A673 (cell line): ENCODE results near the gene NR1I3. TPM values are rescaled to one million over a fixed set of nuclear protein-coding genes. Genes with fewer than 3 reads are reported as not detected.
"Not testable (repeated sequence)": the region's sequence is repeated elsewhere in the genome, so short reads cannot be mapped to it uniquely, and the experiment has no call there.

Experiments used
- BruUV-seq: library from RNA; stranded (reverse); fragments of 400-500 nt; replicated peaks from 2 replicates; lab custom pipeline; 2021; lab: Mats Ljungman, UMichigan
- CTCF ChIA-PET: fragments of 300-600 bp; sonication (Branson Sonifier 250); formaldehyde crosslinking; loops from one replicate; lab custom pipeline; 2022; ENCODE audit warnings: antibody characterized with exemption; lab: Charles Lee
- POLR2A ChIA-PET: fragments of 300-600 bp; sonication (Branson Sonifier 250); formaldehyde crosslinking; loops from one replicate; lab custom pipeline; 2022; ENCODE audit warnings: antibody characterized with exemption; ENCODE audit not compliant: low non-redundant PET; lab: Charles Lee
- DNase-seq: peaks from one replicate; pipeline ENCODE4 v3.0.0-alpha.2; 2015; ENCODE audit warnings: low spot score
- H3K27ac ChIP-seq: fragments of 200-600 bp; sonication (generic); 2 replicates; pipeline ENCODE4 v1.5.1; 2016; ENCODE audit warnings: mixed run types, low read depth, mild to moderate bottlenecking, mixed read lengths, antibody characterized with exemption, low read length; ENCODE audit not compliant: poor library complexity, severe bottlenecking
- H3K27me3 ChIP-seq: fragments of 200-600 bp; sonication (generic); replicated peaks from 2 replicates; pipeline ENCODE4 v1.6.1; 2017; ENCODE audit warnings: mixed run types, low read depth, mild to moderate bottlenecking, mixed read lengths, antibody characterized with exemption, low read length; ENCODE audit not compliant: insufficient read depth, poor library complexity
- H3K36me3 ChIP-seq: fragments of 200-600 bp; sonication (generic); 2 replicates; pipeline ENCODE4 v1.6.1; 2016; ENCODE audit warnings: mixed run types, mild to moderate bottlenecking, mixed read lengths, antibody characterized with exemption, low read length; ENCODE audit not compliant: insufficient read depth, poor library complexity, severe bottlenecking
- H3K4me1 ChIP-seq: fragments of 200-600 bp; sonication (generic); 2 replicates; pipeline ENCODE4 v1.6.1; 2017; ENCODE audit warnings: mixed run types, mild to moderate bottlenecking, mixed read lengths, antibody characterized with exemption, low read length; ENCODE audit not compliant: insufficient read depth, poor library complexity, severe bottlenecking
- H3K4me3 ChIP-seq: fragments of 200-600 bp; sonication (generic); 2 replicates; pipeline ENCODE4 v1.5.1; 2016; ENCODE audit warnings: low read depth, mixed run types, mild to moderate bottlenecking, mixed read lengths, low read length; ENCODE audit not compliant: poor library complexity, severe bottlenecking
- H3K9me3 ChIP-seq: fragments of 200-600 bp; sonication (generic); 2 replicates; pipeline ENCODE4 v1.6.1; 2016; ENCODE audit warnings: mixed run types, low read depth, mild to moderate bottlenecking, mixed read lengths, antibody characterized with exemption, low read length; ENCODE audit not compliant: poor library complexity, severe bottlenecking
- CTCF ChIP-seq: fragments of 300-800, 200-600 bp; sonication (generic); conservative IDR thresholded peaks from 2 replicates; pipeline ENCODE4 v1.5.1; 2017; ENCODE audit warnings: low read depth, mild to moderate bottlenecking, antibody characterized with exemption, low read length, moderate library complexity, mixed read lengths
- EZH2 ChIP-seq: fragments of 200-600 bp; sonication (generic); IDR thresholded peaks from 2 replicates; pipeline ENCODE4 v1.6.1; 2017; ENCODE audit warnings: borderline replicate concordance, low read depth, mild to moderate bottlenecking, mixed read lengths, antibody characterized with exemption, low read length; ENCODE audit not compliant: poor library complexity, severe bottlenecking
- intact Hi-C: fragments of 100-400 bp; cut with micrococcal nuclease; formaldehyde crosslinking; loops from one replicate; pipeline ENCODE4 v1.10.0; 2022; ENCODE audit not compliant: unreplicated experiment
- total RNA-seq: library from RNA; stranded (reverse); gene quantifications from 2 replicates; pipeline ENCODE4 v1.2.3, GENCODE V29; 2021

Gene NR1I3
- total RNA-seq, 1 experiment from 2014 or later, result not detected

- H3K27me3 ChIP-seq, result peaks cover 25% of the 10 kb centered on the region
- peaks cover 6% of the 10 kb centered on the region for H3K9me3 ChIP-seq
- TF ChIP-seq CTCF (no peak), EZH2 (no peak)
- ChIA-PET POLR2A (interaction anchor here (0.7 kb wide), 2 partner anchors 15 to 138 kb away, joined by 18 to 21 read pairs; no protein-coding TSS in a partner anchor), CTCF (interaction anchor here (1.0 kb wide), 1 partner anchor 32 kb away, joined by 3 read pairs; no protein-coding TSS in a partner anchor)
- H3K27ac ChIP-seq, result no peak within 1 kb of the TSS
- peak within 1 kb of the TSS; percentile 48 for H3K4me3 ChIP-seq
- intact Hi-C loops, result no loop called here
- no peaks in the 10 kb centered on the region for H3K36me3 ChIP-seq
- DNase-seq, result peak; percentile 68
- peaks cover 13% of the 10 kb centered on the region for H3K4me1 ChIP-seq
- no TSS peak for BruUV-seq
Measured at GRCh38 chr1:161258439-161259344, 20.7 kb upstream of the NR1I3 start, which contains the start of gene PCP4L1. Gene PCP4L1, plus strand, starts transcription at chr1:161258745. Its CDS starts 230 bp downstream, at chr1:161258975.

GRCh38 chr1:161257109-161257508 is 19.1 kb upstream of the NR1I3 start:
- H3K4me1 ChIP-seq, result peaks cover 13% of the 10 kb centered on the region
- H3K4me3 ChIP-seq, intact Hi-C loops, POLR2A ChIA-PET, H3K27ac ChIP-seq, DNase-seq, H3K36me3 ChIP-seq, CTCF ChIA-PET, H3K9me3 ChIP-seq, BruUV-seq: not testable (repeated sequence)
- peaks cover 25% of the 10 kb centered on the region for H3K27me3 ChIP-seq

GRCh38 chr1:161255955-161256520 is 18.0 kb upstream of the NR1I3 start:
- Histone ChIP-seq H3K27me3 (peaks cover 24% of the 10 kb centered on the region), H3K4me1 (peaks cover 13% of the 10 kb centered on the region)
- POLR2A ChIA-PET, result interaction anchor here (0.6 kb wide), 1 partner anchor 66 kb away, joined by 3 read pairs; no protein-coding TSS in a partner anchor
- H3K4me3 ChIP-seq, H3K27ac ChIP-seq, H3K9me3 ChIP-seq, DNase-seq, intact Hi-C loops, CTCF ChIA-PET, H3K36me3 ChIP-seq, BruUV-seq: not testable (repeated sequence)

GRCh38 chr1:161255302-161255701 is 17.3 kb upstream of the NR1I3 start:
- H3K27ac ChIP-seq, H3K4me1 ChIP-seq, BruUV-seq, H3K4me3 ChIP-seq, H3K9me3 ChIP-seq, DNase-seq, intact Hi-C loops, H3K36me3 ChIP-seq, POLR2A ChIA-PET: not testable (repeated sequence)
- CTCF ChIA-PET, result interaction anchor here (0.6 kb wide), 1 partner anchor 36 kb away, joined by 3 read pairs; no protein-coding TSS in a partner anchor
- H3K27me3 ChIP-seq, result peaks cover 20% of the 10 kb centered on the region
